ENCODE measurements around the gene AFM. TPM values are rescaled to one million over a fixed set of nuclear protein-coding genes. Genes with fewer than 3 reads are reported as not detected.

AFM gene
- total RNA-seq, 2 experiments from 2014 or later: not detected

DNA sequence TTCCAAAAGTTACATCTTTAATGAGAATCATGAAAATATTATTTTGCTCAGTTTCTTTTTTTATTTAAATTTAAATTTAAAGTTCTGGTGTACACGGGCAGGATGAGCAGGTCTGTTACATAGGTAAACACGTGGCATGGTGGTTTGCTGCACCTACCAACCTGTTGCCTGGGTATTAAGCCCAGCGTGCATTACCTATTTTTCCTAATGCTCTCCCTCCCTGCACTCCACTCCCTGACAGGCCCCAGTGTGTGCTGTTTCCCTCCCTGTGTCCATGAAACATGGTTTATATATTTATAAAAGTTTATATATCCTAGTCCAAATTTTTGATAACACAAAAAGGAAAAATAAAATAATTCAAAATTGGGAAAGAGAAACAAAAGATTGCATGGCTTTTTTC lies 41.6 kb upstream of the AFM start:
- intact Hi-C loops (cut with micrococcal nuclease): loop anchor here (10.0 kb wide), 3 partner anchors 95 to 735 kb away; no protein-coding TSS in a partner anchor
- no peak for DNase-seq
- no peak overlapping the region for H3K27ac Mint-ChIP-seq
- H3K36me3 Mint-ChIP-seq: no peaks in the 10 kb centered on the region
- H3K4me3 Mint-ChIP-seq: no peak overlapping the region
- CTCF ChIA-PET: no interaction called here
- no peaks in the 10 kb centered on the region for H3K9me3 Mint-ChIP-seq
- H3K27me3 Mint-ChIP-seq: peaks cover 8% of the 10 kb centered on the region
- POLR2A ChIA-PET: no interaction called here
- no peaks in the 10 kb centered on the region for H3K4me1 Mint-ChIP-seq (ENCODE audit: low read depth)

DNA sequence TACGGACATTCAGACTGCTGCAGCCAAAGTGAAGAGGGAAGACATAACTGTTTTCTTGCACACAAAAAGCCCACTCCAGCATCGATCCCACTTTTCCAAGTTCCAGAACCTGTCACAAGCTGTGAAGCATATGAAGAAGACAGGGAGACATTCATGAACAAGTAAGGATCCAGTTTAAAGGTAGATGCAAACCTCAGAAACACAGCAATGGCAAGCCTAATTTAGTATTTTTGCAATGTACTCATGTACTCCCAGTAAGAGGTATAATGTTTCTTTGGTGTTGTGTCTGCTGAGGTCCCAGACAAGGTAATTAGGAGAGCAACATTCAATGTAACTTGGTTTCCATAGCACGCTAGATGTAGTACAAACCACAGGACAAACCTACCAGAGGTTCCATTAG lies 40.9 kb upstream of the AFM start:
- Mint-ChIP-seq H3K4me1 (ENCODE audit: low read depth) (no peaks in the 10 kb centered on the region), H3K9me3 (no peaks in the 10 kb centered on the region), H3K36me3 (no peaks in the 10 kb centered on the region), H3K4me3 (no peak overlapping the region), H3K27ac (no peak overlapping the region), H3K27me3 (peaks cover 8% of the 10 kb centered on the region)
- ChIA-PET CTCF (no interaction called here), POLR2A (no interaction called here)
- intact Hi-C loops (cut with micrococcal nuclease): loop anchor here (10.0 kb wide), 3 partner anchors 96 to 736 kb away; no protein-coding TSS in a partner anchor
- DNase-seq: no peak

DNA sequence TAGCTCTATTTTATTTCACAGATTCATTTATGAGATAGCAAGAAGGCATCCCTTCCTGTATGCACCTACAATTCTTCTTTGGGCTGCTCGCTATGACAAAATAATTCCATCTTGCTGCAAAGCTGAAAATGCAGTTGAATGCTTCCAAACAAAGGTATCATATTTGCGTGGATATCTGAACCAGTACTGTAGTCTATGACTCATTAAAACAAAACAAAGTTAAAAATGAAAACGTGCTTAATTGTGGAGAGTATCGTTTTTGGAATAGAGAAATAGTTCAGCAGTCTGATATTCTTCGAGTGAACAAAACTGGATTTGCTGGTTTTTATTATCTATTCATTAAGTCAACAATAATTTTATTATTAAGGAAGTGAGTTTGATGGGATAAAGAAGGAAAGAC lies 39.3 kb upstream of the AFM start:
- intact Hi-C loops (cut with micrococcal nuclease): loop anchor here (10.0 kb wide), 3 partner anchors 97 to 737 kb away; no protein-coding TSS in a partner anchor
- H3K36me3 Mint-ChIP-seq: no peaks in the 10 kb centered on the region
- CTCF ChIA-PET: no interaction called here
- H3K27ac Mint-ChIP-seq: no peak overlapping the region
- H3K27me3 Mint-ChIP-seq: peaks cover 10% of the 10 kb centered on the region
- POLR2A ChIA-PET: no interaction called here
- H3K4me1 Mint-ChIP-seq (ENCODE audit: low read depth): no peaks in the 10 kb centered on the region
- no peak for DNase-seq
- no peak overlapping the region for H3K4me3 Mint-ChIP-seq
- no peaks in the 10 kb centered on the region for H3K9me3 Mint-ChIP-seq

GRCh38 chr4:73443224-73443623 lies 38.3 kb upstream of the AFM start:
- Mint-ChIP-seq H3K27me3 (peaks cover 13% of the 10 kb centered on the region), H3K4me3 (no peak overlapping the region), H3K36me3 (no peaks in the 10 kb centered on the region), H3K9me3 (no peaks in the 10 kb centered on the region), H3K4me1 (ENCODE audit: low read depth) (no peaks in the 10 kb centered on the region), H3K27ac (no peak overlapping the region)
- intact Hi-C loops (cut with micrococcal nuclease): loop anchor here (10.0 kb wide), 3 partner anchors 98 to 738 kb away; no protein-coding TSS in a partner anchor
- POLR2A ChIA-PET: no interaction called here
- DNase-seq: no peak
- CTCF ChIA-PET: interaction anchor here (1.5 to 2.0 kb wide), 2 partner anchors 129 to 132 kb away, joined by 4 to 5 read pairs; no protein-coding TSS in a partner anchor

DNA sequence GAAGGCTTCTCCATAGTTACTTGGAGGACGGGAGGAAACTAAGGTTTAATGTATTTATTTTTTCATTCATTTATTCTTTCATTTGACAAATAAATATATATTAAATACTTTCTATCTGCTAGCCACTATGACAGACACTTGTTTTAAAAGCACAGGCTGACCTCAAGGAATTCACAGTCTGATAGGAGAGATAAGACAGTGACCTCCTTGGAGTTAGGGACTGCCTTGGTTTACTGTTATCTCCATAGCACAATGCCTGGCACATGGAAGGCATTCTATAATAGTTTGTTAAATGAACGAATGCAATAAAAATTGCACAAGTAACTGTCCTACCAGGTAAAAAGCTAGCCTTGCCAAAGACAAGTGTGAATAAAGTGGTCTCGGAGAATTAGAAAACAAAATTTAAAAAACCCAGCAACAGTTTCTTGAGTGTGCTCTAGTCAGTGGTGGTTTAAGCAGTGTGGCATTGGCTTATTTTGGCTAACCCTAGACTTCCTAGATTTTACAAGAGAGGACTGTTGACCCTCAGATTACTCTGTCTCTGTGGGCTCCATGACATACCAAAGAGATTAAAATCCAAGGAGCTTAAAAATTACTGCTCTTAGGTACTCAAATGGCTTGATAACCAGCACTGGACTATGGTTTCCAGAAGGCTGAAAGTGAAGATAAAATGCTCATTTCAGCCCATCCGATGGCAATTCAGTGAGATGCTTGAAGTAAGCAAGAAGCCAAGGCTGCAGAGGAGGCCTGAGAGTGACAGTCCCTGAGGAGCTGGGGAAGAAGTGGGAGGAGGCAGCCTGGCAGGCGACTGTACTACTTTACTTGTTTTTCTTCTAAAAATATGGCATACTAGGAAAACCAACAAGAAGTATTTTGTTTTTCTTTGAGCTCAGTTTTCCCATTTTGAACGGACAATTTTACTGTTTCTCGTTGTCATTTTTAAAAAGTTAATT lies 35.9 kb upstream of the AFM start:
- CTCF ChIA-PET: interaction anchor here (0.6 to 2.7 kb wide), 24 partner anchors 7 to 743 kb away, joined by 3 to 19 read pairs (median 4); partner anchors contain the start of gene ANKRD17
- Mint-ChIP-seq H3K4me3 (no peak overlapping the region), H3K36me3 (no peaks in the 10 kb centered on the region), H3K9me3 (no peaks in the 10 kb centered on the region), H3K27ac (no peak overlapping the region), H3K4me1 (ENCODE audit: low read depth) (no peaks in the 10 kb centered on the region), H3K27me3 (peaks cover 13% of the 10 kb centered on the region)
- intact Hi-C loops (cut with micrococcal nuclease): loop anchor here (1.0 to 10.0 kb wide), 5 partner anchors 101 to 741 kb away; partner anchors contain the start of gene ANKRD17
- POLR2A ChIA-PET: no interaction called here
- no peak for DNase-seq

GRCh38 chr4:73446336-73446938 lies 35.1 kb upstream of the AFM start:
- Mint-ChIP-seq H3K36me3 (no peaks in the 10 kb centered on the region), H3K27ac (no peak overlapping the region), H3K9me3 (no peaks in the 10 kb centered on the region), H3K4me1 (ENCODE audit: low read depth) (no peaks in the 10 kb centered on the region), H3K4me3 (no peak overlapping the region), H3K27me3 (peaks cover 15% of the 10 kb centered on the region)
- no peak for DNase-seq
- ChIA-PET CTCF (interaction anchor here (0.6 to 2.7 kb wide), 24 partner anchors 8 to 744 kb away, joined by 3 to 19 read pairs (median 4); partner anchors contain the start of gene ANKRD17), POLR2A (no interaction called here)
- intact Hi-C loops (cut with micrococcal nuclease): loop anchor here (1.0 to 10.0 kb wide), 5 partner anchors 102 to 742 kb away; partner anchors contain the start of gene ANKRD17

- intact Hi-C loops (cut with micrococcal nuclease): loop anchor here (5.0 to 10.0 kb wide), 4 partner anchors 103 to 743 kb away; partner anchors contain the start of gene ANKRD17
- no peak for DNase-seq
- Mint-ChIP-seq H3K4me3 (no peak overlapping the region), H3K27me3 (peaks cover 13% of the 10 kb centered on the region), H3K9me3 (no peaks in the 10 kb centered on the region), H3K36me3 (no peaks in the 10 kb centered on the region), H3K27ac (no peak overlapping the region), H3K4me1 (ENCODE audit: low read depth) (no peaks in the 10 kb centered on the region)
- ChIA-PET POLR2A (no interaction called here), CTCF (interaction anchor here (2.4 kb wide), 1 partner anchor 16 kb away, joined by 13 read pairs; no protein-coding TSS in a partner anchor)
Observed at GRCh38 chr4:73447671-73448070, 33.9 kb upstream of the AFM start.

- DNase-seq: no peak
- no peaks in the 10 kb centered on the region for H3K9me3 Mint-ChIP-seq
- H3K27me3 Mint-ChIP-seq: peaks cover 12% of the 10 kb centered on the region
- intact Hi-C loops (cut with micrococcal nuclease): loop anchor here (5.0 to 10.0 kb wide), 4 partner anchors 104 to 744 kb away; partner anchors contain the start of gene ANKRD17
- H3K36me3 Mint-ChIP-seq: no peaks in the 10 kb centered on the region
- no peaks in the 10 kb centered on the region for H3K4me1 Mint-ChIP-seq (ENCODE audit: low read depth)
- ChIA-PET CTCF (no interaction called here), POLR2A (no interaction called here)
- H3K27ac Mint-ChIP-seq: no peak overlapping the region
- no peak overlapping the region for H3K4me3 Mint-ChIP-seq
Observed at GRCh38 chr4:73448448-73449203, 32.9 kb upstream of the AFM start.

GRCh38 chr4:73450398-73451004 lies 31.0 kb upstream of the AFM start:
- Mint-ChIP-seq H3K27me3 (peaks cover 12% of the 10 kb centered on the region), H3K27ac (no peak overlapping the region), H3K36me3 (no peaks in the 10 kb centered on the region), H3K4me1 (ENCODE audit: low read depth) (no peaks in the 10 kb centered on the region), H3K4me3 (no peak overlapping the region), H3K9me3 (no peaks in the 10 kb centered on the region)
- no peak for DNase-seq
- intact Hi-C loops (cut with micrococcal nuclease): no loop called here
- CTCF ChIA-PET: no interaction called here
- POLR2A ChIA-PET: interaction anchor here (0.6 kb wide), 1 partner anchor 219 kb away, joined by 5 read pairs; no protein-coding TSS in a partner anchor

- ChIA-PET POLR2A (no interaction called here), CTCF (no interaction called here)
- Mint-ChIP-seq H3K4me3 (no peak overlapping the region), H3K4me1 (ENCODE audit: low read depth) (no peaks in the 10 kb centered on the region), H3K27ac (no peak overlapping the region), H3K36me3 (no peaks in the 10 kb centered on the region), H3K9me3 (no peaks in the 10 kb centered on the region), H3K27me3 (peaks cover 12% of the 10 kb centered on the region)
- intact Hi-C loops (cut with micrococcal nuclease): no loop called here
- DNase-seq: no peak
Observed at GRCh38 chr4:73451404-73451803, 30.1 kb upstream of the AFM start.

GRCh38 chr4:73451981-73452747 lies 29.4 kb upstream of the AFM start:
- no peaks in the 10 kb centered on the region for H3K36me3 Mint-ChIP-seq
- intact Hi-C loops (cut with micrococcal nuclease): no loop called here
- DNase-seq: no peak
- H3K4me1 Mint-ChIP-seq (ENCODE audit: low read depth): no peaks in the 10 kb centered on the region
- ChIA-PET CTCF (no interaction called here), POLR2A (no interaction called here)
- no peak overlapping the region for H3K4me3 Mint-ChIP-seq
- peaks cover 10% of the 10 kb centered on the region for H3K27me3 Mint-ChIP-seq
- H3K9me3 Mint-ChIP-seq: no peaks in the 10 kb centered on the region
- H3K27ac Mint-ChIP-seq: no peak overlapping the region
